ENCODE measurements around the gene ZBTB20.

GRCh38 chr3:114716126-114716525, 431.0 kb downstream of the ZBTB20 start:
- no peak for TF ChIP-seq CTCF (IDR thresholded peaks at IDR 0.05; ENCODE audit: low read depth, low read length)
- TF ChIP-seq EZH2phosphoT487 (IDR thresholded peaks at IDR 0.05; ENCODE audit: low read depth) = no peak

Data from OCI-LY3 (cell line).